Nephron (organoid): ENCODE data around the gene EIF3L.
A peak's percentile ranks its signal among the peaks of the same experiment; 100 is the strongest.

Experiments
- H3K27ac Mint-ChIP-seq, 3 experiments: 2 replicates each; pipeline ENCODE4 v1.8.0; 2020; ENCODE audit warnings: mixed read lengths in 3 of 3, mild to moderate bottlenecking in 2 of 3, moderate library complexity in 1 of 3
- H3K27me3 Mint-ChIP-seq: 2 replicates; pipeline ENCODE4 v1.8.0; 2021; ENCODE audit warnings: low read depth, mild to moderate bottlenecking, moderate library complexity, mixed read lengths
- H3K36me3 Mint-ChIP-seq: 2 replicates; pipeline ENCODE4 v1.8.0; 2020; ENCODE audit warnings: low read depth, mixed read lengths
- H3K4me1 Mint-ChIP-seq: 2 replicates; pipeline ENCODE4 v1.8.0; 2020; ENCODE audit warnings: mixed read lengths
- H3K4me3 Mint-ChIP-seq, 3 experiments: 2 replicates each; pipeline ENCODE4 v1.8.0; 2020; ENCODE audit warnings: mild to moderate bottlenecking in 3 of 3, mixed read lengths in 3 of 3, moderate library complexity in 2 of 3
- H3K9me3 Mint-ChIP-seq: 2 replicates; pipeline ENCODE4 v1.8.0; 2020; ENCODE audit warnings: mixed read lengths
- CTCF ChIP-seq, 3 experiments: fragments of 200-600 bp; sonication (generic); IDR thresholded peaks; one replicate each; pipeline ENCODE4 v1.5.0; 2021; ENCODE audit warnings: antibody characterized with exemption in 3 of 3; ENCODE audit not compliant: unreplicated experiment in 3 of 3

Gene EIF3L

GRCh38 chr22:37808294-37808657 is 40.9 kb upstream of the EIF3L start:
- Mint-ChIP-seq H3K4me1 (peaks cover 17% of the 10 kb centered on the region), H3K4me3 (peak overlapping the region; percentile 93 to 99 (median 97)), H3K27ac (peak overlapping the region; percentile 45 to 90 (median 89)), H3K27me3 (peaks cover 1% of the 10 kb centered on the region), H3K36me3 (no peaks in the 10 kb centered on the region), H3K9me3 (no peaks in the 10 kb centered on the region)
- no peak for TF ChIP-seq CTCF (IDR thresholded peaks at IDR 0.05; ENCODE audit: unreplicated experiment in 3 of 3)

DNA sequence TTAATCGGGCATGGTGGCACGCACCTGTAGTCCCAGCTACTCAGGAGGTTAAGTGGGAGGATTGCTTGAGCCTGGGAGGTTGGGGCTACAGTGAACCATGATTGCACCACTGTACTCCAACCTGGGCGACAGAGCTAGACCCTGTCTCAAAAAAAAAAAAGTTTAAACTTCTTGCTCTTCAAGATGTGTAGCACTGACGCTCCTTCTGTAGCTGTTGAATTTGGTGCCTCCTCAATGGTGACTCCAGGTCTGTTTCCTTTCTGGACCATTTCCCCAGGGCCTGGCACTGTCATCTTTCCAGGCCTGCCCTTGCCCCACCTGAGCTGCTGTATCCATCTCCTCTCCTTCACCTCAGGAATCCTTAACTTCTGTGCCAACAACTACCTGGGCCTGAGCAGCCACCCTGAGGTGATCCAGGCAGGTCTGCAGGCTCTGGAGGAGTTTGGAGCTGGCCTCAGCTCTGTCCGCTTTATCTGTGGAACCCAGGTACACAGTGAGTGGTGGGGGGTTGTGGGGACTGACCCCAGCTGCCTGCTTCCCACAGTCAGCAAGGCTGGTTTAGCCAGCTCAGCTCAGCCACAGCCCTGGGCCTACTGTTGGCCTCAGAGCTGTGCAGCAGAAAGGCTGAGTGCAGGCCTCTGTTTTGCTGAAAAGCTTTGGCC is 39.4 kb upstream of the EIF3L start:
- H3K36me3 Mint-ChIP-seq: no peaks in the 10 kb centered on the region
- TF ChIP-seq CTCF (IDR thresholded peaks at IDR 0.05; ENCODE audit: unreplicated experiment in 3 of 3): no peak
- H3K4me3 Mint-ChIP-seq: peak overlapping the region; percentile 66 to 83 (median 75)
- H3K4me1 Mint-ChIP-seq: peaks cover 8% of the 10 kb centered on the region
- no peaks in the 10 kb centered on the region for H3K9me3 Mint-ChIP-seq
- no peak overlapping the region for H3K27ac Mint-ChIP-seq
- no peaks in the 10 kb centered on the region for H3K27me3 Mint-ChIP-seq

GRCh38 chr22:37811867-37812266 is 37.4 kb upstream of the EIF3L start:
- Mint-ChIP-seq H3K4me3 (peak overlapping the region in 2 of 3 experiments; percentile 30 to 39), H3K27me3 (no peaks in the 10 kb centered on the region), H3K9me3 (no peaks in the 10 kb centered on the region), H3K36me3 (no peaks in the 10 kb centered on the region), H3K4me1 (peaks cover 8% of the 10 kb centered on the region), H3K27ac (no peak overlapping the region)
- no peak for TF ChIP-seq CTCF (IDR thresholded peaks at IDR 0.05; ENCODE audit: unreplicated experiment in 3 of 3)

GRCh38 chr22:37812869-37813678 is 36.1 kb upstream of the EIF3L start:
- Mint-ChIP-seq H3K27ac (no peak overlapping the region), H3K4me3 (peak overlapping the region in 1 of 3 experiments; percentile 38), H3K4me1 (peaks cover 16% of the 10 kb centered on the region), H3K27me3 (no peaks in the 10 kb centered on the region), H3K9me3 (no peaks in the 10 kb centered on the region), H3K36me3 (peaks cover 4% of the 10 kb centered on the region)
- no peak for TF ChIP-seq CTCF (IDR thresholded peaks at IDR 0.05; ENCODE audit: unreplicated experiment in 3 of 3)

DNA sequence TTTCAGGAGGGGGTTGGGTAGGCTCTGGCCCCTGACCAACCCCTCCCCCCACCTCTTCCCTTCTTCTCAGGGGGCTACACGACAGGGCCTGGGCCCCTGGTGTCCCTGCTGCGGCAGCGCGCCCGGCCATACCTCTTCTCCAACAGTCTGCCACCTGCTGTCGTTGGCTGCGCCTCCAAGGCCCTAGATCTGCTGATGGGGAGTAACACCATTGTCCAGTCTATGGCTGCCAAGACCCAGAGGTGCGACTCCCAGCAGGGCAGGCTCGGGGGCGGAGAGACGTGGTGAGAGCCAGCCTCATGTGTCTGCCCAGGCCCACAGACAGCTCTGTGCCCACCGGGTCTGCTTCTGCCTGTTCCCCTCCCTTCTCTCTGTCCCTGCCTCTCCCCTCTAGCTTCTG is 33.6 kb upstream of the EIF3L start:
- Mint-ChIP-seq H3K36me3 (peaks cover 4% of the 10 kb centered on the region), H3K4me1 (peaks cover 11% of the 10 kb centered on the region), H3K9me3 (no peaks in the 10 kb centered on the region), H3K27me3 (peaks cover 20% of the 10 kb centered on the region), H3K4me3 (no peak overlapping the region), H3K27ac (no peak overlapping the region)
- TF ChIP-seq CTCF (IDR thresholded peaks at IDR 0.05; ENCODE audit: unreplicated experiment in 3 of 3): no peak
